ENCODE measurements around the gene NDE1. TPM values are rescaled to one million over a fixed set of nuclear protein-coding genes. Genes with fewer than 3 reads are reported as not detected.
"Not testable (repeated sequence)": the region's sequence is repeated elsewhere in the genome, so short reads cannot be mapped to it uniquely, and the experiment has no call there.

NDE1 gene
- total RNA-seq, 1 experiment from 2014 or later, result 61.8 TPM

DNA sequence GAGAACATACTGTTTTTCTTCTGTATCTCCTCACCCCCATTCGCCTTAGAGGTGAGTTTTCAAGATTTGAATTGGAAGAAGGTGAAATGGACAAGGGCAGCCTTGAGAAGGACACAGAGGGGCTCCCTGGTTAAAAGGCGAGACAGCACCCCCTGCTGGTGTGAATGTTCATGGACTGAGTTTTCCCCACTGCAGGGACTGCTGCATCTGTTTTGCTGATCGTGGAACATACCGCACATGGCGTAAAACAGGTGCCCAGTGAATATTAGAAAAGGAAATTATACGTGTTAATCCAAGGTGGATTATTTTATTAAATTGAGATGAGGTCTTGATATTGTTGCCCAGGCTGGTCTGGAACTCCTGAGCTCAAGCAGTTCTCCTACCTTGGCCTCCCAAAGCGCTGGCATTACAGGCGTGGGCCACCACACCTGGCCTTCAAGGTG lies 54.5 kb downstream of the NDE1 start:
- no peaks in the 10 kb centered on the region for H3K9me3 ChIP-seq (replicated peaks)
- H3K4me3 ChIP-seq, result no peak overlapping the region
- peaks cover 13% of the 10 kb centered on the region; the same call in 1 of the 2 replicates for H3K4me1 ChIP-seq (replicated peaks)
- peak; percentile 62 to 76 for DNase-seq (ENCODE audit: low read depth in 1 of 2, low spot score in 2 of 2)
- H3K27ac ChIP-seq, result no peak overlapping the region
- H3K27me3 ChIP-seq (replicated peaks), result no peaks in the 10 kb centered on the region
- peaks cover 88% of the 10 kb centered on the region for H3K36me3 ChIP-seq

- Histone ChIP-seq H3K4me1 (replicated peaks) (peaks cover 13% of the 10 kb centered on the region; the same call in 1 of the 2 replicates), H3K9me3 (replicated peaks) (no peaks in the 10 kb centered on the region), H3K4me3 (no peak overlapping the region), H3K27ac (no peak overlapping the region), H3K36me3 (peaks cover 82% of the 10 kb centered on the region), H3K27me3 (replicated peaks) (no peaks in the 10 kb centered on the region)
- no peak for DNase-seq (ENCODE audit: low read depth in 1 of 2, low spot score in 2 of 2)
Observed at GRCh38 chr16:15705064-15705565, 55.1 kb downstream of the NDE1 start.

GRCh38 chr16:15707332-15707731 lies 57.3 kb downstream of the NDE1 start:
- no peak overlapping the region for H3K4me3 ChIP-seq
- H3K27me3 ChIP-seq (replicated peaks), result no peaks in the 10 kb centered on the region
- no peak overlapping the region for H3K27ac ChIP-seq
- peaks cover 9% of the 10 kb centered on the region; the same call in 1 of the 2 replicates for H3K4me1 ChIP-seq (replicated peaks)
- H3K9me3 ChIP-seq (replicated peaks), result no peaks in the 10 kb centered on the region
- peaks cover 67% of the 10 kb centered on the region for H3K36me3 ChIP-seq
- no peak for DNase-seq (ENCODE audit: low read depth in 1 of 2, low spot score in 2 of 2)

DNA sequence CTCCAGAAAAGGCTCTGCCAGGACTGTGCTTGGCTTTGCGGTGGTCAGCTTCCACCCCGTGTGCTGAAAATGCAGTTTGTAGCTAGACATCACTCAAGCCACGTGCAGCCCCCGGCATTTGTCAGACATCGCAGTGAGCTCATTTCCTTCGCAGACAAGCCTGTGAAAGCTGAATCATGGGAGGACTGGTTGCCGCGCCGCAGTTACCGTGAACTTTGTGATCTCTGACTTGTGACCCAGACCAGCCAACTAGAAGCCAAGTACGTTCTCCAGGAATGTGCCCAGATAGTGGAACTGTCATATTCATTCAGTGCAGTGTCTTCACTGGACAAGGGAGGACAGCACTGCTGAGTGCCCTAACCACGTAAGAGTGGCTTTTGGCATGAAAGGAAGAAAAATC lies 58.1 kb downstream of the NDE1 start:
- no peak for DNase-seq (ENCODE audit: low read depth in 1 of 2, low spot score in 2 of 2)
- H3K36me3 ChIP-seq, result peaks cover 62% of the 10 kb centered on the region
- H3K27me3 ChIP-seq (replicated peaks), result no peaks in the 10 kb centered on the region
- no peak overlapping the region for H3K27ac ChIP-seq
- no peak overlapping the region for H3K4me3 ChIP-seq
- H3K4me1 ChIP-seq (replicated peaks), result peaks cover 9% of the 10 kb centered on the region; the same call in 1 of the 2 replicates
- H3K9me3 ChIP-seq (replicated peaks), result no peaks in the 10 kb centered on the region

- H3K36me3 ChIP-seq, result peaks cover 53% of the 10 kb centered on the region
Observed at GRCh38 chr16:15708997-15709396, 59.0 kb downstream of the NDE1 start.

GRCh38 chr16:15714393-15715172 lies 64.5 kb downstream of the NDE1 start:
- no peak overlapping the region for H3K4me3 ChIP-seq
- no peaks in the 10 kb centered on the region for H3K4me1 ChIP-seq (replicated peaks)
- H3K9me3 ChIP-seq (replicated peaks), result no peaks in the 10 kb centered on the region
- no peak for DNase-seq (ENCODE audit: low read depth in 1 of 2, low spot score in 2 of 2)
- H3K27me3 ChIP-seq (replicated peaks), result no peaks in the 10 kb centered on the region
- H3K27ac ChIP-seq, result no peak overlapping the region
- peaks cover 32% of the 10 kb centered on the region for H3K36me3 ChIP-seq

More at GRCh38 chr16:15708997-15709396, 59.0 kb downstream of the NDE1 start:
- H3K27me3 ChIP-seq (replicated peaks), result no peaks in the 10 kb centered on the region
- H3K4me3 ChIP-seq, result no peak overlapping the region
- no peak overlapping the region for H3K27ac ChIP-seq
- H3K4me1 ChIP-seq (replicated peaks), result 0 out of 2 replicates have a peak, but pooled peaks cover 1% of the 10 kb centered on the region
- H3K9me3 ChIP-seq (replicated peaks), result no peaks in the 10 kb centered on the region
- DNase-seq (ENCODE audit: low read depth in 1 of 2, low spot score in 2 of 2), result no peak

- H3K4me1 ChIP-seq (replicated peaks), result no peaks in the 10 kb centered on the region
- DNase-seq (ENCODE audit: low read depth in 1 of 2, low spot score in 2 of 2), result no peak
- no peak overlapping the region for H3K27ac ChIP-seq
- no peaks in the 10 kb centered on the region for H3K9me3 ChIP-seq (replicated peaks)
- H3K27me3 ChIP-seq (replicated peaks), result no peaks in the 10 kb centered on the region
- H3K4me3 ChIP-seq, result no peak overlapping the region
- H3K36me3 ChIP-seq, result peaks cover 32% of the 10 kb centered on the region
Observed at GRCh38 chr16:15715221-15715620, 65.2 kb downstream of the NDE1 start.

- H3K36me3 ChIP-seq, result peaks cover 36% of the 10 kb centered on the region
- no peak overlapping the region for H3K27ac ChIP-seq
- H3K4me1 ChIP-seq (replicated peaks), result no peaks in the 10 kb centered on the region
- no peaks in the 10 kb centered on the region for H3K9me3 ChIP-seq (replicated peaks)
- DNase-seq (ENCODE audit: low read depth in 1 of 2, low spot score in 2 of 2), result no peak
- no peak overlapping the region for H3K4me3 ChIP-seq
- H3K27me3 ChIP-seq (replicated peaks), result no peaks in the 10 kb centered on the region
Observed at GRCh38 chr16:15716694-15717447, 66.8 kb downstream of the NDE1 start.

GRCh38 chr16:15721018-15721417 lies 71.0 kb downstream of the NDE1 start:
- Histone ChIP-seq H3K4me1 (replicated peaks) (no peaks in the 10 kb centered on the region), H3K36me3 (peaks cover 63% of the 10 kb centered on the region), H3K4me3 (no peak overlapping the region), H3K27me3 (replicated peaks) (no peaks in the 10 kb centered on the region), H3K27ac (no peak overlapping the region), H3K9me3 (replicated peaks) (no peaks in the 10 kb centered on the region)
- no peak for DNase-seq (ENCODE audit: low read depth in 1 of 2, low spot score in 2 of 2)

DNA sequence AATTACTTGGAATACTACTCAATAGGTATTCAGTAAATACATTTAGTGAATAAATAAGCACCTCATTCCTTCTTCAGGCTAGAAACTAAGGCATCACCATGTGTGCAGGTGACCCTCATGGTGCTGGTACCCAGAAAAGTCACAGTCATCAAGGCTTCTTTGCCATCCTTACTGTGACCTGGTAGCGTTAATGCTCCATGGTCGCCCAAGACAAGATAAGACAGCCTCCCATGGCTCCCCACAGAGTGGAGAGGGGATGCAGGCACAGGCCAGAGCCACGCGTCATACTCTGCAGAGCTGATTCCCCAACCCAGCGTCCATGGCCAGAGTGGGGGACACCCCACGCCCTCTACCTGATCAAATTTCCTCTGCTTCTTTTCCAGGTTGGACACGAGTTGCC lies 73.8 kb downstream of the NDE1 start:
- Histone ChIP-seq H3K27ac (no peak overlapping the region), H3K4me1 (replicated peaks) (no peaks in the 10 kb centered on the region), H3K9me3 (replicated peaks) (no peaks in the 10 kb centered on the region), H3K36me3 (peaks cover 44% of the 10 kb centered on the region), H3K27me3 (replicated peaks) (no peaks in the 10 kb centered on the region), H3K4me3 (no peak overlapping the region)
- DNase-seq (ENCODE audit: low read depth in 1 of 2, low spot score in 2 of 2), result no peak

DNA sequence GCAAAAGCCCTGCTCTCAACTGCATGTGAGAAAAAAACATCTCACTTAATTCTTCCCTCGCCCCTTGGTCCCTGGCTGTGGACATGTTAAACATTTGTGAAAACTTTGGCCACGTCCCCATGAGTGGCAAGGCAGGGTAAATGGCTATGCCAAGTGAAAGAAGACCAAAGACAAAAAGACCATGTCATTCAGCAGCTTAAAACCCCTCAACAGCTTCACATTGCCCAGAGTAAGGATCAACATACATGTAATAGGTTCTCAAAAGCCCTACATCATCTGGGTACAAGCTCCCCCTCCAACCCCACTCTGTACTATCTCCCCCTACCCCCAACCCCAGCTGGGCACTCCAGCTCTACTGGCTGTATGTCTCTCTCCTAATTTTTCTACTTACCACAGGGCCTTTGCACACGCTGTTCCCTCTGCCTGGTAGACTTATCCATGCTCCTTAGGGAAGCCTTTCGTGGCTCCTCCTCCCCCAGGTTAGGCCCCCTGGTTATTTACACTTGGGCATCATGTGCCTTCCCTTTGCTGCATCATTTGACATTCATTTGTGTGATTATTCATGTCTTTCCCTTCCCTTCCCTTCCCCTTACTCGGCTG lies 75.7 kb downstream of the NDE1 start:
- Histone ChIP-seq H3K27me3 (replicated peaks) (no peaks in the 10 kb centered on the region), H3K4me1 (replicated peaks) (no peaks in the 10 kb centered on the region), H3K4me3 (no peak overlapping the region), H3K36me3 (peaks cover 43% of the 10 kb centered on the region), H3K27ac (no peak overlapping the region), H3K9me3 (replicated peaks) (no peaks in the 10 kb centered on the region)
- DNase-seq (ENCODE audit: low read depth in 1 of 2, low spot score in 2 of 2), result no peak

DNA sequence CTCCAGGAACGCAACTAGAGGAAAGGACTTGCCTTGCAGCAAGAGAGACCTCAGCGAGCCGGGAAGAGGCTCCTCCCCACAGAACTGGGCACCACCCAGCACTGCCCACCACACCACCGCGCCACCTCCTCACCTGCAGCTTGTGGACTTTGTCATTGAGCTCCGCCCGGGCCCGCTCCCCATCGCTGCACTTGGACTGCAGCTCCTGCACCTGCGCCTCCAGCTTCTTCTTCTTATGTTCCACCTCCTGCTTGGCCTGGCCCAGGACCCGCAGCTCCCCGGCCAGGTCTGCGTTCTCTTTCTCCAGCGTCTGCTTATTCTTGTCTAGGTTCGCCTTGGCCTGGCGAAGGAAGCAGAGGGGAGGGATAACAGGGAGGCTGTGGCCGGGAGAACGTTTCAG lies 76.7 kb downstream of the NDE1 start:
- Histone ChIP-seq H3K9me3 (replicated peaks) (no peaks in the 10 kb centered on the region), H3K4me1 (replicated peaks) (no peaks in the 10 kb centered on the region), H3K27ac (no peak overlapping the region), H3K27me3 (replicated peaks) (no peaks in the 10 kb centered on the region), H3K4me3 (no peak overlapping the region), H3K36me3 (peaks cover 35% of the 10 kb centered on the region)
- no peak for DNase-seq (ENCODE audit: low read depth in 1 of 2, low spot score in 2 of 2)

- not testable (repeated sequence) for H3K9me3 ChIP-seq (replicated peaks); H3K4me3 ChIP-seq; H3K4me1 ChIP-seq (replicated peaks); H3K27ac ChIP-seq; DNase-seq (ENCODE audit: low read depth in 1 of 2, low spot score in 2 of 2); H3K27me3 ChIP-seq (replicated peaks)
- peaks cover 29% of the 10 kb centered on the region for H3K36me3 ChIP-seq
Observed at GRCh38 chr16:15727697-15728096, 77.7 kb downstream of the NDE1 start.

GRCh38 chr16:15729152-15729551 lies 79.1 kb downstream of the NDE1 start:
- DNase-seq (ENCODE audit: low read depth in 1 of 2, low spot score in 2 of 2), result no peak
- peaks cover 7% of the 10 kb centered on the region; the same call in 1 of the 2 replicates for H3K4me1 ChIP-seq (replicated peaks)
- no peaks in the 10 kb centered on the region for H3K27me3 ChIP-seq (replicated peaks)
- no peak overlapping the region for H3K27ac ChIP-seq
- peaks cover 23% of the 10 kb centered on the region for H3K36me3 ChIP-seq
- H3K4me3 ChIP-seq, result no peak overlapping the region
- no peaks in the 10 kb centered on the region for H3K9me3 ChIP-seq (replicated peaks)
